IPS-18a (cell line): ENCODE results near the gene TBC1D22A.

Source experiments
- H3K27ac ChIP-seq: one replicate; pipeline ENCODE4 v1.5.1; 2013; ENCODE audit warnings: low read length
- H3K27me3 ChIP-seq: one replicate; pipeline ENCODE4 v1.6.1; 2013; ENCODE audit warnings: mild to moderate bottlenecking, low read length; ENCODE audit not compliant: control insufficient read depth, insufficient read depth
- H3K36me3 ChIP-seq: one replicate; pipeline ENCODE4 v1.6.1; 2013; ENCODE audit warnings: low read depth, low read length; ENCODE audit not compliant: control insufficient read depth
- H3K4me1 ChIP-seq: one replicate; pipeline ENCODE4 v1.6.1; 2013; ENCODE audit warnings: low read depth, low read length; ENCODE audit not compliant: control insufficient read depth
- H3K4me3 ChIP-seq: one replicate; pipeline ENCODE4 v1.5.1; 2013; ENCODE audit warnings: low read length
- H3K9ac ChIP-seq: one replicate; pipeline ENCODE4 v1.6.1; 2013; ENCODE audit warnings: mild to moderate bottlenecking, low read length, moderate library complexity
- H3K9me3 ChIP-seq: one replicate; pipeline ENCODE4 v1.6.1; 2013; ENCODE audit warnings: low read depth, low read length; ENCODE audit not compliant: control insufficient read depth

The TBC1D22A gene

GRCh38 chr22:46961591-46962295 is 199.3 kb downstream of the TBC1D22A start:
- no peaks in the 10 kb centered on the region for H3K36me3 ChIP-seq
- H3K27ac ChIP-seq: no peak overlapping the region
- H3K9ac ChIP-seq: no peak overlapping the region
- H3K9me3 ChIP-seq: no peaks in the 10 kb centered on the region
- no peak overlapping the region for H3K4me3 ChIP-seq
- no peaks in the 10 kb centered on the region for H3K27me3 ChIP-seq
- H3K4me1 ChIP-seq: peaks cover 16% of the 10 kb centered on the region

- no peak overlapping the region for H3K4me3 ChIP-seq
- no peaks in the 10 kb centered on the region for H3K27me3 ChIP-seq
- H3K9ac ChIP-seq: no peak overlapping the region
- H3K9me3 ChIP-seq: no peaks in the 10 kb centered on the region
- H3K36me3 ChIP-seq: no peaks in the 10 kb centered on the region
- no peak overlapping the region for H3K27ac ChIP-seq
- peaks cover 16% of the 10 kb centered on the region for H3K4me1 ChIP-seq
These were observed 200.0 kb downstream of the TBC1D22A start for GRCh38 chr22:46962406-46962805.

GRCh38 chr22:46963672-46964545 is 201.5 kb downstream of the TBC1D22A start:
- no peak overlapping the region for H3K9ac ChIP-seq
- H3K27me3 ChIP-seq: no peaks in the 10 kb centered on the region
- no peaks in the 10 kb centered on the region for H3K36me3 ChIP-seq
- peaks cover 10% of the 10 kb centered on the region for H3K4me1 ChIP-seq
- H3K9me3 ChIP-seq: no peaks in the 10 kb centered on the region
- no peak overlapping the region for H3K4me3 ChIP-seq
- H3K27ac ChIP-seq: no peak overlapping the region

- Histone ChIP-seq H3K27ac (no peak overlapping the region), H3K4me3 (no peak overlapping the region), H3K4me1 (peaks cover 6% of the 10 kb centered on the region), H3K9me3 (no peaks in the 10 kb centered on the region), H3K9ac (no peak overlapping the region), H3K27me3 (no peaks in the 10 kb centered on the region), H3K36me3 (no peaks in the 10 kb centered on the region)
These were observed 202.5 kb downstream of the TBC1D22A start for GRCh38 chr22:46964773-46965550.

GRCh38 chr22:46965555-46966494 is 203.4 kb downstream of the TBC1D22A start:
- Histone ChIP-seq H3K9me3 (no peaks in the 10 kb centered on the region), H3K27ac (no peak overlapping the region), H3K4me1 (peaks cover 6% of the 10 kb centered on the region), H3K9ac (no peak overlapping the region), H3K27me3 (no peaks in the 10 kb centered on the region), H3K4me3 (no peak overlapping the region), H3K36me3 (no peaks in the 10 kb centered on the region)

- Histone ChIP-seq H3K9ac (no peak overlapping the region), H3K27ac (no peak overlapping the region), H3K4me3 (no peak overlapping the region), H3K9me3 (no peaks in the 10 kb centered on the region), H3K27me3 (no peaks in the 10 kb centered on the region), H3K36me3 (no peaks in the 10 kb centered on the region), H3K4me1 (peaks cover 6% of the 10 kb centered on the region)
These were observed 204.0 kb downstream of the TBC1D22A start for GRCh38 chr22:46966495-46966845.

GRCh38 chr22:46966846-46967245 is 204.4 kb downstream of the TBC1D22A start:
- Histone ChIP-seq H3K9me3 (no peaks in the 10 kb centered on the region), H3K36me3 (no peaks in the 10 kb centered on the region), H3K9ac (no peak overlapping the region), H3K27me3 (no peaks in the 10 kb centered on the region), H3K27ac (no peak overlapping the region), H3K4me3 (no peak overlapping the region), H3K4me1 (peaks cover 6% of the 10 kb centered on the region)

GRCh38 chr22:46967445-46968358 is 205.3 kb downstream of the TBC1D22A start:
- Histone ChIP-seq H3K4me1 (peaks cover 6% of the 10 kb centered on the region), H3K36me3 (no peaks in the 10 kb centered on the region), H3K27ac (no peak overlapping the region), H3K27me3 (no peaks in the 10 kb centered on the region), H3K9ac (no peak overlapping the region), H3K4me3 (no peak overlapping the region), H3K9me3 (no peaks in the 10 kb centered on the region)

GRCh38 chr22:46968359-46968740 is 205.9 kb downstream of the TBC1D22A start:
- H3K27me3 ChIP-seq: no peaks in the 10 kb centered on the region
- no peaks in the 10 kb centered on the region for H3K36me3 ChIP-seq
- no peak overlapping the region for H3K9ac ChIP-seq
- H3K9me3 ChIP-seq: no peaks in the 10 kb centered on the region
- H3K4me1 ChIP-seq: peaks cover 6% of the 10 kb centered on the region
- H3K27ac ChIP-seq: no peak overlapping the region
- no peak overlapping the region for H3K4me3 ChIP-seq

- Histone ChIP-seq H3K4me3 (no peak overlapping the region), H3K9me3 (no peaks in the 10 kb centered on the region), H3K27ac (no peak overlapping the region), H3K9ac (no peak overlapping the region), H3K36me3 (no peaks in the 10 kb centered on the region), H3K27me3 (no peaks in the 10 kb centered on the region), H3K4me1 (peaks cover 6% of the 10 kb centered on the region)
These were observed 206.4 kb downstream of the TBC1D22A start for GRCh38 chr22:46968848-46969247.
